ENCODE data around the gene BAIAP3.

Gene BAIAP3

DNA sequence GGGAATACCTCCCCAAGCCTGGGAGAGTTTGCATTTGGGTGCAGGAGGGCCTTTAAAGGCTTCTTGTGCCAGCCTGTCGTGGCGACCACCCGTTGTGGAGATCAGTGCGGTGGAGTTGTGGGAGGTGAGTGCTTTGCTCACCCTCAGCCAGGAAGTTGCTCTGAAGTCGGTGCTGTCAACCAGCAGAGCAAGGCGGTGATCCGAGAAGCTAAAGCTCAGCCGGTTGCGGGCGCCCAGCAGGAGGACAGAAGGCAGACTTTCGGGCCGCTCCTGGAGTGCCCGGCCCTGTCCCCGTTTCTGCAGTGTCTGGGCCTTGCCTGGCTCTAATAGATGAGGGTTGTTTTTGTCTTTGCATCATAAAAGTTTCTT is 22.6 kb upstream of the BAIAP3 start:
- POLR2A ChIA-PET = no interaction called here
- no peak for TF ChIP-seq FOXK2 (IDR thresholded peaks at IDR 0.05)
- TF ChIP-seq BHLHE40 (IDR thresholded peaks at IDR 0.05; ENCODE audit: borderline replicate concordance) = no peak
- TF ChIP-seq NFRKB (IDR thresholded peaks at IDR 0.05) = no peak
- DNase-seq (ENCODE audit: extremely low spot score) = no peak
- CTCF ChIA-PET = no interaction called here

GRCh38 chr16:1311212-1311737 is 22.2 kb upstream of the BAIAP3 start:
- POLR2A ChIA-PET = no interaction called here

DNA sequence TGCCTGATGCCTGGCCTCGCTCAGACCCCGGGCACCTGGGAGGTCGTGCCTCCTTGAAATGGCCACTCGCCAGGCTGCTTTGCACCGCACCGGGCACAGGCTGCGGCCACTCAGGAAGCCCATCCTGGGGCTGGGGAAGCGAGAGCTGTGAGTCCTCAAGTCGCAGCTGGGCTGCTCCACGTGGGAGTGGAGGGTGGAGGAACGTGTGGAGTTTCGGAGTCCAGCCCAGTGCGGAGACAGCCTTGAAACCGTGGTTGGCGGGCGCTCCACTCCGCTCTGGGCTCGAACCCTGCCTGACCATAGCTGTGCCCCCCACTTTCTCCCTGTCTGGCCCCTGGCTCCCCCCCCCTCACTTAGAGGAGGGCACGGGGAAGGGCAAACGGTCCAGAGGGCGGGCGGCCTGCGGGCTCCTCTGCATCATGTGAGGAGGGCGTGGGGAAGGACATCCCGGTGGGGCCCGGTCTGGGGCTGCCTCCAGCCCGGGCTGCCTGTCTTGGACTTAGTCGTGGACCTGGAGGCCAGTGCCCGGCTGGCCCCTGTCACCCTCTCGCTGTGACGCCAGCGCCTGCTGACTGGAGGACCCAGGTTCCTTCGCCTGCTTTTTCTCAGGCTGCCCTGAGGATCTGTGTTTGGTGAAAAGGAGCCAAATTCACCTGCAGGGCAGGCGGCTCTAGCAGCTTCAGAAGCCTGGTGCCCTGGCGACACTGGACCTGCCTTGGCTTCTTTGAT is 21.5 kb upstream of the BAIAP3 start:
- ChIA-PET CTCF (no interaction called here), POLR2A (no interaction called here)
- no peak for DNase-seq (ENCODE audit: extremely low spot score)
- no peak for TF ChIP-seq BHLHE40 (IDR thresholded peaks at IDR 0.05; ENCODE audit: borderline replicate concordance)
- TF ChIP-seq FOXK2 (IDR thresholded peaks at IDR 0.05) = no peak

More at GRCh38 chr16:1311212-1311737, 22.2 kb upstream of the BAIAP3 start:
- DNase-seq (ENCODE audit: extremely low spot score) = no peak
- CTCF ChIA-PET = no interaction called here
- TF ChIP-seq ARNT (IDR thresholded peaks at IDR 0.05) (no peak), FOXK2 (IDR thresholded peaks at IDR 0.05) (no peak), HDGF (IDR thresholded peaks at IDR 0.05; ENCODE audit: borderline replicate concordance) (no peak), FOXM1 (IDR thresholded peaks at IDR 0.05; ENCODE audit: borderline replicate concordance) (no peak), SUZ12 (IDR thresholded peaks at IDR 0.05) (no peak)

- TF ChIP-seq HDGF (IDR thresholded peaks at IDR 0.05; ENCODE audit: borderline replicate concordance) = no peak
- TF ChIP-seq SP1 (IDR thresholded peaks at IDR 0.05) = no peak
- no peak for TF ChIP-seq FOXK2 (IDR thresholded peaks at IDR 0.05)
- TF ChIP-seq FOXA1 (IDR thresholded peaks at IDR 0.05) = no peak
- TF ChIP-seq ARNT (IDR thresholded peaks at IDR 0.05) = no peak
- no peak for TF ChIP-seq LEF1 (IDR thresholded peaks at IDR 0.05; ENCODE audit: borderline replicate concordance)
- TF ChIP-seq ELF4 (IDR thresholded peaks at IDR 0.05) = no peak
- TF ChIP-seq TARDBP (IDR thresholded peaks at IDR 0.05) = no peak
- no peak for TF ChIP-seq L3MBTL2 (conservative IDR thresholded peaks at IDR 0.05)
- TF ChIP-seq FOXM1 (IDR thresholded peaks at IDR 0.05; ENCODE audit: borderline replicate concordance) = no peak
- no peak for TF ChIP-seq BHLHE40 (IDR thresholded peaks at IDR 0.05; ENCODE audit: borderline replicate concordance)
- no peak for TF ChIP-seq CTBP1 (IDR thresholded peaks at IDR 0.05; ENCODE audit: borderline replicate concordance)
- TF ChIP-seq NFRKB (IDR thresholded peaks at IDR 0.05) = no peak
- ChIA-PET POLR2A (no interaction called here), CTCF (no interaction called here)
- DNase-seq (ENCODE audit: extremely low spot score) = no peak
Measured at GRCh38 chr16:1312467-1312816, 21.0 kb upstream of the BAIAP3 start.

GRCh38 chr16:1312903-1313302 is 20.5 kb upstream of the BAIAP3 start:
- CTCF ChIA-PET = no interaction called here
- POLR2A ChIA-PET = no interaction called here
- TF ChIP-seq TARDBP (IDR thresholded peaks at IDR 0.05) (no peak), SUZ12 (IDR thresholded peaks at IDR 0.05) (no peak), L3MBTL2 (conservative IDR thresholded peaks at IDR 0.05) (no peak), FOXK2 (IDR thresholded peaks at IDR 0.05) (no peak), NFRKB (IDR thresholded peaks at IDR 0.05) (no peak), ZNF384 (IDR thresholded peaks at IDR 0.05) (no peak), ELF4 (IDR thresholded peaks at IDR 0.05) (no peak), SP1 (IDR thresholded peaks at IDR 0.05) (no peak), CTBP1 (IDR thresholded peaks at IDR 0.05; ENCODE audit: borderline replicate concordance) (no peak), LEF1 (IDR thresholded peaks at IDR 0.05; ENCODE audit: borderline replicate concordance) (no peak), BHLHE40 (IDR thresholded peaks at IDR 0.05; ENCODE audit: borderline replicate concordance) (no peak), FOXA1 (IDR thresholded peaks at IDR 0.05) (no peak), ARNT (IDR thresholded peaks at IDR 0.05) (no peak), HDGF (IDR thresholded peaks at IDR 0.05; ENCODE audit: borderline replicate concordance) (no peak), FOXM1 (IDR thresholded peaks at IDR 0.05; ENCODE audit: borderline replicate concordance) (no peak)
- TF ChIP-seq, protein P1, sequence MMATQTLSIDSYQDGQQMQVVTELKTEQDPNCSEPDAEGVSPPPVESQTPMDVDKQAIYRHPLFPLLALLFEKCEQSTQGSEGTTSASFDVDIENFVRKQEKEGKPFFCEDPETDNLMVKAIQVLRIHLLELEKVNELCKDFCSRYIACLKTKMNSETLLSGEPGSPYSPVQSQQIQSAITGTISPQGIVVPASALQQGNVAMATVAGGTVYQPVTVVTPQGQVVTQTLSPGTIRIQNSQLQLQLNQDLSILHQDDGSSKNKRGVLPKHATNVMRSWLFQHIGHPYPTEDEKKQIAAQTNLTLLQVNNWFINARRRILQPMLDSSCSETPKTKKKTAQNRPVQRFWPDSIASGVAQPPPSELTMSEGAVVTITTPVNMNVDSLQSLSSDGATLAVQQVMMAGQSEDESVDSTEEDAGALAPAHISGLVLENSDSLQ (IDR thresholded peaks at IDR 0.05) = no peak
- no peak for DNase-seq (ENCODE audit: extremely low spot score)

DNA sequence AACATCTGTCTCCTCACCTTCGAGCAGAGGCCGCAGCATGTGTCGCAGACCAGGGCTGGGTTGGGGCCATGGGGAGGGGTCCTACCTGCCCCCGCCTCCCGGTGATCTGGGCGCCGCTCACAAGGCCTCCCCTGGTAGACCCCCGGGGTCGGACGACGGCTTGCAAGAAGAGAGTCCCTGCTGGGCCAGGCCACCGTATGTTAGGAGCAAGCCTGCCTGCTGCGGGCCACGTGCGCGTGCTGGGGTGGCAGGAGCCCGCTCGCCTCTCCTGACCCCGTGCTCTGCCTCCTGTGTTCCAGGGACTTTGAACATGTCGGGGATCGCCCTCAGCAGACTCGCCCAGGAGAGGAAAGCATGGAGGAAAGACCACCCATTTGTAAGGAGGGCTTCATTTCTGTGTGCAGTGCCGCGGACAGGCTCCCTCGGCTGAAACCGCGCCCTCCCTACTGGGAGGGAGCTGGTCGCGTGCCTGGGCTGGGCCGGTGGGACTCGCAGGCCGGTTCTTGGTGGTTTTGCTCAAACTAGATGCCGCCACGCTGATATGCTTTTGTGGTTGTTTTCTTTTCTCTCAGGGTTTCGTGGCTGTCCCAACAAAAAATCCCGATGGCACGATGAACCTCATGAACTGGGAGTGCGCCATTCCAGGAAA is 19.6 kb upstream of the BAIAP3 start:
- DNase-seq (ENCODE audit: extremely low spot score) = no peak
- no peak for TF ChIP-seq FOXM1 (IDR thresholded peaks at IDR 0.05; ENCODE audit: borderline replicate concordance)
- no peak for TF ChIP-seq SUZ12 (IDR thresholded peaks at IDR 0.05)
- no peak for TF ChIP-seq FOXA1 (IDR thresholded peaks at IDR 0.05)
- no peak for TF ChIP-seq SP1 (IDR thresholded peaks at IDR 0.05)
- no peak for TF ChIP-seq TARDBP (IDR thresholded peaks at IDR 0.05)
- no peak for TF ChIP-seq ELF4 (IDR thresholded peaks at IDR 0.05)
- TF ChIP-seq CTBP1 (IDR thresholded peaks at IDR 0.05; ENCODE audit: borderline replicate concordance) = no peak
- no peak for TF ChIP-seq ZNF384 (IDR thresholded peaks at IDR 0.05)
- CTCF ChIA-PET = no interaction called here
- POLR2A ChIA-PET = no interaction called here

GRCh38 chr16:1314399-1315068 is 18.9 kb upstream of the BAIAP3 start:
- TF ChIP-seq ELF4 (IDR thresholded peaks at IDR 0.05) (no peak), TARDBP (IDR thresholded peaks at IDR 0.05) (no peak), SUZ12 (IDR thresholded peaks at IDR 0.05) (no peak), ZNF384 (IDR thresholded peaks at IDR 0.05) (no peak), L3MBTL2 (conservative IDR thresholded peaks at IDR 0.05) (no peak)
- POLR2A ChIA-PET = no interaction called here

More at GRCh38 chr16:1314399-1315068, 18.9 kb upstream of the BAIAP3 start:
- no peak for DNase-seq (ENCODE audit: extremely low spot score)
- CTCF ChIA-PET = no interaction called here

Data from HEK293T (cell line).